BE2C (cell line): ENCODE measurements around the gene NECTIN1.
A peak's percentile ranks its signal among the peaks of the same experiment; 100 is the strongest.

ENCODE experiments used
- DNase-seq: peaks from one replicate; pipeline ENCODE4 v3.0.0-alpha.2; 2020
- H3K27me3 ChIP-seq: fragments of 250-450 bp; sonication (Bioruptor Pico); 2 replicates; pipeline ENCODE4 v1.5.1; 2020; ENCODE audit warnings: mild to moderate bottlenecking
- H3K36me3 ChIP-seq: fragments of 250-450 bp; sonication (Bioruptor Pico); 2 replicates; pipeline ENCODE4 v1.5.1; 2020; ENCODE audit warnings: mild to moderate bottlenecking
- H3K4me1 ChIP-seq: fragments of 250-450 bp; sonication (Bioruptor Pico); 2 replicates; pipeline ENCODE4 v1.5.1; 2020
- H3K4me3 ChIP-seq: 2 replicates; pipeline ENCODE4 v1.5.1; 2011; ENCODE audit warnings: low read depth, low read length
- H3K9me3 ChIP-seq: fragments of 250-450 bp; sonication (Bioruptor Pico); 2 replicates; pipeline ENCODE4 v1.5.1; 2020
- CTCF ChIP-seq: IDR thresholded peaks from 2 replicates; pipeline ENCODE4 v1.5.1; 2012; ENCODE audit warnings: mild to moderate bottlenecking, low read depth, low read length

The NECTIN1 gene

GRCh38 chr11:119764108-119764868 is 35.3 kb upstream of the NECTIN1 start:
- H3K36me3 ChIP-seq = no peaks in the 10 kb centered on the region
- H3K27me3 ChIP-seq = no peaks in the 10 kb centered on the region
- TF ChIP-seq CTCF = no peak
- DNase-seq = no peak
- no peak overlapping the region for H3K4me3 ChIP-seq
- no peaks in the 10 kb centered on the region; the same call in 1 of the 2 replicates for H3K9me3 ChIP-seq
- peaks cover 8% of the 10 kb centered on the region for H3K4me1 ChIP-seq

- H3K27me3 ChIP-seq = no peaks in the 10 kb centered on the region
- H3K36me3 ChIP-seq = no peaks in the 10 kb centered on the region
- peaks cover 11% of the 10 kb centered on the region for H3K4me1 ChIP-seq
- no peak for DNase-seq
- H3K4me3 ChIP-seq = no peak overlapping the region
- TF ChIP-seq CTCF = no peak
- no peaks in the 10 kb centered on the region; the same call in 1 of the 2 replicates for H3K9me3 ChIP-seq
These were observed 34.2 kb upstream of the NECTIN1 start for GRCh38 chr11:119763071-119763728.

- Histone ChIP-seq H3K4me3 (no peak overlapping the region), H3K27me3 (no peaks in the 10 kb centered on the region), H3K36me3 (no peaks in the 10 kb centered on the region), H3K9me3 (no peaks in the 10 kb centered on the region), H3K4me1 (peaks cover 11% of the 10 kb centered on the region)
- no peak for DNase-seq
- no peak for TF ChIP-seq CTCF
These were observed 30.9 kb upstream of the NECTIN1 start for GRCh38 chr11:119759747-119760412.

GRCh38 chr11:119759324-119759723 is 30.3 kb upstream of the NECTIN1 start:
- H3K4me3 ChIP-seq = no peak overlapping the region
- H3K36me3 ChIP-seq = no peaks in the 10 kb centered on the region
- no peaks in the 10 kb centered on the region for H3K9me3 ChIP-seq
- peaks cover 11% of the 10 kb centered on the region for H3K4me1 ChIP-seq
- no peak for TF ChIP-seq CTCF
- peak; percentile 54 for DNase-seq
- H3K27me3 ChIP-seq = no peaks in the 10 kb centered on the region

GRCh38 chr11:119758291-119758690 is 29.3 kb upstream of the NECTIN1 start:
- no peaks in the 10 kb centered on the region for H3K36me3 ChIP-seq
- peaks cover 11% of the 10 kb centered on the region for H3K4me1 ChIP-seq
- no peak overlapping the region for H3K4me3 ChIP-seq
- TF ChIP-seq CTCF = no peak
- H3K9me3 ChIP-seq = no peaks in the 10 kb centered on the region
- H3K27me3 ChIP-seq = no peaks in the 10 kb centered on the region
- DNase-seq = no peak

- Histone ChIP-seq H3K9me3 (no peaks in the 10 kb centered on the region), H3K36me3 (no peaks in the 10 kb centered on the region), H3K27me3 (no peaks in the 10 kb centered on the region), H3K4me1 (peaks cover 18% of the 10 kb centered on the region), H3K4me3 (no peak overlapping the region)
- no peak for TF ChIP-seq CTCF
- no peak for DNase-seq
These were observed 28.4 kb upstream of the NECTIN1 start for GRCh38 chr11:119757378-119757777.
